ENCODE results near the gene ADAT1. TPM values are rescaled to one million over a fixed set of nuclear protein-coding genes. Genes with fewer than 3 reads are reported as not detected.

The ADAT1 gene
- total and polyA plus RNA-seq, 10 of the 15 experiments (the other 5 are each of a cell fraction or from before 2014, with no cell fraction given), result 26.2 to 77.4 (median 55.8) TPM

DNA sequence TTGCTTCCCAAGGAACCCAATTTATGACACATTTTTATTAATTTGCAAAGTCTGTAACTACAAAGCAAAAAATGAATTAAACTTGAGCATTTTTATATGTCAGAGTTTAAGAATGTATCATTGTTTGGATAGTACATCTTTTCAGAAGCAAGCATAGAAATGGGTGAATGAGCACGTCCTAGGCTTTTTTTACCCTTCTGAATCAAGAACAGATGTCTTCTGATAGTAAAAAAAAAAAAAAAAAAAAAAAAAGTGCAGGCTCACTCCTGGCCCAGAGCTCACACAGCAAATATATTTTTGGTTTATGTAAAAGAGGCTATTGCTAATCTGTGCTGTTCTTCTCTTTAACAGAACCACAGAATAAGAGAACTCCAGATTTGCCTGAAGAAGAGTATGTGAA lies 30.8 kb upstream of the ADAT1 start (continued):
- TF ChIP-seq, protein P1, sequence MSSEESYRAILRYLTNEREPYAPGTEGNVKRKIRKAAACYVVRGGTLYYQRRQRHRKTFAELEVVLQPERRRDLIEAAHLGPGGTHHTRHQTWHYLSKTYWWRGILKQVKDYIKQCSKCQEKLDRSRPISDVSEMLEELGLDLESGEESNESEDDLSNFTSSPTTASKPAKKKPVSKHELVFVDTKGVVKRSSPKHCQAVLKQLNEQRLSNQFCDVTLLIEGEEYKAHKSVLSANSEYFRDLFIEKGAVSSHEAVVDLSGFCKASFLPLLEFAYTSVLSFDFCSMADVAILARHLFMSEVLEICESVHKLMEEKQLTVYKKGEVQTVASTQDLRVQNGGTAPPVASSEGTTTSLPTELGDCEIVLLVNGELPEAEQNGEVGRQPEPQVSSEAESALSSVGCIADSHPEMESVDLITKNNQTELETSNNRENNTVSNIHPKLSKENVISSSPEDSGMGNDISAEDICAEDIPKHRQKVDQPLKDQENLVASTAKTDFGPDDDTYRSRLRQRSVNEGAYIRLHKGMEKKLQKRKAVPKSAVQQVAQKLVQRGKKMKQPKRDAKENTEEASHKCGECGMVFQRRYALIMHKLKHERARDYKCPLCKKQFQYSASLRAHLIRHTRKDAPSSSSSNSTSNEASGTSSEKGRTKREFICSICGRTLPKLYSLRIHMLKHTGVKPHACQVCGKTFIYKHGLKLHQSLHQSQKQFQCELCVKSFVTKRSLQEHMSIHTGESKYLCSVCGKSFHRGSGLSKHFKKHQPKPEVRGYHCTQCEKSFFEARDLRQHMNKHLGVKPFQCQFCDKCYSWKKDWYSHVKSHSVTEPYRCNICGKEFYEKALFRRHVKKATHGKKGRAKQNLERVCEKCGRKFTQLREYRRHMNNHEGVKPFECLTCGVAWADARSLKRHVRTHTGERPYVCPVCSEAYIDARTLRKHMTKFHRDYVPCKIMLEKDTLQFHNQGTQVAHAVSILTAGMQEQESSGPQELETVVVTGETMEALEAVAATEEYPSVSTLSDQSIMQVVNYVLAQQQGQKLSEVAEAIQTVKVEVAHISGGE (CRISPR knock-in tag; IDR thresholded peaks at IDR 0.05), result no peak
- no peak for TF ChIP-seq LARP7 (IDR thresholded peaks at IDR 0.05)
- TF ChIP-seq MYC (IDR thresholded peaks at IDR 0.05; ENCODE audit: insufficient read depth, insufficient read length, insufficient replicate concordance, low read length, severe bottlenecking), result no peak
- TF ChIP-seq, protein P2, sequence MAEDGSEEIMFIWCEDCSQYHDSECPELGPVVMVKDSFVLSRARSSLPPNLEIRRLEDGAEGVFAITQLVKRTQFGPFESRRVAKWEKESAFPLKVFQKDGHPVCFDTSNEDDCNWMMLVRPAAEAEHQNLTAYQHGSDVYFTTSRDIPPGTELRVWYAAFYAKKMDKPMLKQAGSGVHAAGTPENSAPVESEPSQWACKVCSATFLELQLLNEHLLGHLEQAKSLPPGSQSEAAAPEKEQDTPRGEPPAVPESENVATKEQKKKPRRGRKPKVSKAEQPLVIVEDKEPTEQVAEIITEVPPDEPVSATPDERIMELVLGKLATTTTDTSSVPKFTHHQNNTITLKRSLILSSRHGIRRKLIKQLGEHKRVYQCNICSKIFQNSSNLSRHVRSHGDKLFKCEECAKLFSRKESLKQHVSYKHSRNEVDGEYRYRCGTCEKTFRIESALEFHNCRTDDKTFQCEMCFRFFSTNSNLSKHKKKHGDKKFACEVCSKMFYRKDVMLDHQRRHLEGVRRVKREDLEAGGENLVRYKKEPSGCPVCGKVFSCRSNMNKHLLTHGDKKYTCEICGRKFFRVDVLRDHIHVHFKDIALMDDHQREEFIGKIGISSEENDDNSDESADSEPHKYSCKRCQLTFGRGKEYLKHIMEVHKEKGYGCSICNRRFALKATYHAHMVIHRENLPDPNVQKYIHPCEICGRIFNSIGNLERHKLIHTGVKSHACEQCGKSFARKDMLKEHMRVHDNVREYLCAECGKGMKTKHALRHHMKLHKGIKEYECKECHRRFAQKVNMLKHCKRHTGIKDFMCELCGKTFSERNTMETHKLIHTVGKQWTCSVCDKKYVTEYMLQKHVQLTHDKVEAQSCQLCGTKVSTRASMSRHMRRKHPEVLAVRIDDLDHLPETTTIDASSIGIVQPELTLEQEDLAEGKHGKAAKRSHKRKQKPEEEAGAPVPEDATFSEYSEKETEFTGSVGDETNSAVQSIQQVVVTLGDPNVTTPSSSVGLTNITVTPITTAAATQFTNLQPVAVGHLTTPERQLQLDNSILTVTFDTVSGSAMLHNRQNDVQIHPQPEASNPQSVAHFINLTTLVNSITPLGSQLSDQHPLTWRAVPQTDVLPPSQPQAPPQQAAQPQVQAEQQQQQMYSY (CRISPR knock-in tag; IDR thresholded peaks at IDR 0.05), result no peak
- TF ChIP-seq, protein P3, sequence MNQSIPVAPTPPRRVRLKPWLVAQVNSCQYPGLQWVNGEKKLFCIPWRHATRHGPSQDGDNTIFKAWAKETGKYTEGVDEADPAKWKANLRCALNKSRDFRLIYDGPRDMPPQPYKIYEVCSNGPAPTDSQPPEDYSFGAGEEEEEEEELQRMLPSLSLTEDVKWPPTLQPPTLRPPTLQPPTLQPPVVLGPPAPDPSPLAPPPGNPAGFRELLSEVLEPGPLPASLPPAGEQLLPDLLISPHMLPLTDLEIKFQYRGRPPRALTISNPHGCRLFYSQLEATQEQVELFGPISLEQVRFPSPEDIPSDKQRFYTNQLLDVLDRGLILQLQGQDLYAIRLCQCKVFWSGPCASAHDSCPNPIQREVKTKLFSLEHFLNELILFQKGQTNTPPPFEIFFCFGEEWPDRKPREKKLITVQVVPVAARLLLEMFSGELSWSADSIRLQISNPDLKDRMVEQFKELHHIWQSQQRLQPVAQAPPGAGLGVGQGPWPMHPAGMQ (IDR thresholded peaks at IDR 0.05; ENCODE audit: borderline replicate concordance), result no peak
- no peak for TF ChIP-seq RAD51 (IDR thresholded peaks at IDR 0.05)
- TF ChIP-seq GABPA (IDR thresholded peaks at IDR 0.05; ENCODE audit: low read depth), result no peak
- TF ChIP-seq SMAD5 (IDR thresholded peaks at IDR 0.05; ENCODE audit: low read depth), result no peak

Data from GM12878 (cell line).